GM12864 (cell line): ENCODE data around the gene TTC14.
"Not testable (repeated sequence)": the region's sequence is repeated elsewhere in the genome, so short reads cannot be mapped to it uniquely, and the experiment has no call there.

Experiments used
- DNase-seq: peaks from one replicate; pipeline ENCODE4 v3.0.0-alpha.2; 2011; ENCODE audit warnings: low read depth
- H3K4me3 ChIP-seq: 2 replicates; pipeline ENCODE4 v1.5.1; 2011; ENCODE audit warnings: mild to moderate bottlenecking, low read depth, low read length, control low read depth
- CTCF ChIP-seq: IDR thresholded peaks from 2 replicates; pipeline ENCODE4 v1.5.1; 2011; ENCODE audit warnings: low read depth, mild to moderate bottlenecking, moderate library complexity, low read length, control low read depth, inconsistent platforms; ENCODE audit errors: missing control alignments

TTC14 gene

GRCh38 chr3:180612364-180612763, 10.4 kb downstream of the TTC14 start:
- no peak overlapping the region for H3K4me3 ChIP-seq
- TF ChIP-seq CTCF = no peak
- DNase-seq = no peak

GRCh38 chr3:180615954-180616353, 14.0 kb downstream of the TTC14 start:
- TF ChIP-seq CTCF = no peak
- no peak overlapping the region for H3K4me3 ChIP-seq
- no peak for DNase-seq

GRCh38 chr3:180617049-180617448, 15.1 kb downstream of the TTC14 start:
- no peak for TF ChIP-seq CTCF
- no peak overlapping the region for H3K4me3 ChIP-seq
- DNase-seq = no peak

GRCh38 chr3:180618563-180618962, 16.6 kb downstream of the TTC14 start:
- not testable (repeated sequence) for H3K4me3 ChIP-seq, DNase-seq

GRCh38 chr3:180619723-180620122, 17.8 kb downstream of the TTC14 start:
- H3K4me3 ChIP-seq = no peak overlapping the region
- TF ChIP-seq CTCF = no peak
- DNase-seq = no peak

- no peak overlapping the region for H3K4me3 ChIP-seq
- TF ChIP-seq CTCF = no peak
- DNase-seq = no peak
These were observed 22.8 kb downstream of the TTC14 start for GRCh38 chr3:180624714-180625113.

- TF ChIP-seq CTCF = no peak
- no peak for DNase-seq
- H3K4me3 ChIP-seq = no peak overlapping the region
These were observed 24.9 kb downstream of the TTC14 start for GRCh38 chr3:180626844-180627243.

GRCh38 chr3:180630371-180630770, 28.4 kb downstream of the TTC14 start:
- no peak overlapping the region for H3K4me3 ChIP-seq
- TF ChIP-seq CTCF = no peak
- no peak for DNase-seq
